ENCODE measurements around the gene NUTM1.

DNA sequence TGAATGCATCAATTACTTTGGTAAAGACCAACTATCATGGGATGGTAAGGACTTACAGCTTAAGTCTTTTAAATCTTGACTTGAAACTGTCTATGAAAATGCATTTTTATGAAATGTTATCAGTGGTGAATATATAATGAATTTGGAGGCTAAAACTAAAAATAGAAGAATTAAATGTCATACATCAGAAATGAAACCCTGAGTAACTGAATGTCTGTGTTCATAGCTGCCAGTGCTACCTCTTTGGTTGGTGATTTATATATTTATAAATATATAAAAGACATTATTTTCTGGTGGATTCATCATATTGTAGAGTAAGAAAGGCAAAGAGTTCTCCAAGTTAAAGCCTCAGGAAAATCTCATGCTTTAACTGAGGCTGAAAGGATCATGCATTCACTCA lies 17.7 kb upstream of the NUTM1 start:
- TF ChIP-seq GATA3 (IDR thresholded peaks at IDR 0.05; ENCODE audit: low read depth, low read length) (no peak), GATA2 (IDR thresholded peaks at IDR 0.05; ENCODE audit: low read depth, low read length) (no peak)
